Measurements from ENCODE around the gene HILPDA. TPM values are rescaled to one million over a fixed set of nuclear protein-coding genes. Genes with fewer than 3 reads are reported as not detected.
A peak's percentile ranks its signal among the peaks of the same experiment; 100 is the strongest.

HILPDA gene
- total and polyA plus RNA-seq, 9 of the 15 experiments (the other 6 are each of a cell fraction or from before 2014, with no cell fraction given), result 8.3 to 71.8 (median 23.5) TPM

DNA sequence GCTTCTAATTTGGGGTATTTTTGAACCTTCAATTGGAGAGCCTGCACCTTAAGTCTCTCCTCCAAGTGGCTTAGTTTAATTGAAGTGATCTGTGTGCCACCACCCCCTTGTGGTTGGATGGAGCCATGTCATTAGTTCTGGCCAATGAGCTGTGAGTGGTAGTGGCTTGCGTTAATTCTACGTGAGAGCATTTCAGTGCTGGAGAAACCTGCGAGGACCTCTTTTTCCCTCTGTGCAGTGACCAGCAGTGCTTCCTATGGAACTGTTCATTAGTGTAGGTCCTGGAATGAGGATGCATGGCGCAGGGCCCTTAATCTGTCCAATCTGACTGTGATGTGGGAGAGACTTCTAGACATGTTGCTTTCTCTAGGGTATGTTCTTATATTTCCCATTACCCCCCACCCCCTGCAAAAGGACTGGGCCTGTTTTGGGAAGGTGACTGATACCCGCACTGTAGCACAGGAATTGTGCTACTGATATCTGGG lies 3.8 kb downstream of the HILPDA start (continued):
- TF ChIP-seq, protein P1, sequence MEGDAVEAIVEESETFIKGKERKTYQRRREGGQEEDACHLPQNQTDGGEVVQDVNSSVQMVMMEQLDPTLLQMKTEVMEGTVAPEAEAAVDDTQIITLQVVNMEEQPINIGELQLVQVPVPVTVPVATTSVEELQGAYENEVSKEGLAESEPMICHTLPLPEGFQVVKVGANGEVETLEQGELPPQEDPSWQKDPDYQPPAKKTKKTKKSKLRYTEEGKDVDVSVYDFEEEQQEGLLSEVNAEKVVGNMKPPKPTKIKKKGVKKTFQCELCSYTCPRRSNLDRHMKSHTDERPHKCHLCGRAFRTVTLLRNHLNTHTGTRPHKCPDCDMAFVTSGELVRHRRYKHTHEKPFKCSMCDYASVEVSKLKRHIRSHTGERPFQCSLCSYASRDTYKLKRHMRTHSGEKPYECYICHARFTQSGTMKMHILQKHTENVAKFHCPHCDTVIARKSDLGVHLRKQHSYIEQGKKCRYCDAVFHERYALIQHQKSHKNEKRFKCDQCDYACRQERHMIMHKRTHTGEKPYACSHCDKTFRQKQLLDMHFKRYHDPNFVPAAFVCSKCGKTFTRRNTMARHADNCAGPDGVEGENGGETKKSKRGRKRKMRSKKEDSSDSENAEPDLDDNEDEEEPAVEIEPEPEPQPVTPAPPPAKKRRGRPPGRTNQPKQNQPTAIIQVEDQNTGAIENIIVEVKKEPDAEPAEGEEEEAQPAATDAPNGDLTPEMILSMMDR (IDR thresholded peaks at IDR 0.05 in 2 of 3, conservative IDR thresholded peaks at IDR 0.05 in 1 of 3; ENCODE audit: insufficient read depth in 2 of 3, low read depth in 1 of 3, low read length in 3 of 3), result peak; percentile 89 to 95 (median 91)
- TF ChIP-seq KAT7 (CRISPR knock-in tag; IDR thresholded peaks at IDR 0.05; ENCODE audit: borderline replicate concordance), result peak; percentile 42; the same call in 1 of the 2 replicates
- peak; percentile 82 to 92 for TF ChIP-seq RAD21 (CRISPR knock-in tag; conservative IDR thresholded peaks at IDR 0.05 in 1 of 2, IDR thresholded peaks at IDR 0.05 in 1 of 2)
- 0 out of 2 replicates have a peak, but pooled peaks have one; percentile 23 for TF ChIP-seq JUN (IDR thresholded peaks at IDR 0.05; ENCODE audit: borderline replicate concordance, low read depth, low read length)
- TF ChIP-seq JUN (CRISPR knock-in tag; IDR thresholded peaks at IDR 0.05; ENCODE audit: borderline replicate concordance), result no peak
- TF ChIP-seq RB1 (IDR thresholded peaks at IDR 0.05; ENCODE audit: low read depth), result peak; percentile 39; the same call in 1 of the 2 replicates
- TF ChIP-seq, protein P2, sequence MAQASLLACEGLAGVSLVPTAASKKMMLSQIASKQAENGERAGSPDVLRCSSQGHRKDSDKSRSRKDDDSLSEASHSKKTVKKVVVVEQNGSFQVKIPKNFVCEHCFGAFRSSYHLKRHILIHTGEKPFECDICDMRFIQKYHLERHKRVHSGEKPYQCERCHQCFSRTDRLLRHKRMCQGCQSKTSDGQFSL (CRISPR knock-in tag; IDR thresholded peaks at IDR 0.05), result peak; percentile 94
- TF ChIP-seq, protein P2 (tag; IDR thresholded peaks at IDR 0.05), result peak in 1 of 2 experiments; percentile 74; a peak in 2 of 4 replicates
- TF ChIP-seq ZNF124 (CRISPR knock-in tag; IDR thresholded peaks at IDR 0.05), result no peak
- TF ChIP-seq JUND (IDR thresholded peaks at IDR 0.05; ENCODE audit: borderline replicate concordance, low read depth, low read length), result 0 out of 2 replicates have a peak, but pooled peaks have one; percentile 35
- no peak; the same call in 2 of the 3 replicates for TF ChIP-seq JUND (tag; IDR thresholded peaks at IDR 0.05; ENCODE audit: borderline replicate concordance, low read depth, low read length)
- TF ChIP-seq, protein P3, sequence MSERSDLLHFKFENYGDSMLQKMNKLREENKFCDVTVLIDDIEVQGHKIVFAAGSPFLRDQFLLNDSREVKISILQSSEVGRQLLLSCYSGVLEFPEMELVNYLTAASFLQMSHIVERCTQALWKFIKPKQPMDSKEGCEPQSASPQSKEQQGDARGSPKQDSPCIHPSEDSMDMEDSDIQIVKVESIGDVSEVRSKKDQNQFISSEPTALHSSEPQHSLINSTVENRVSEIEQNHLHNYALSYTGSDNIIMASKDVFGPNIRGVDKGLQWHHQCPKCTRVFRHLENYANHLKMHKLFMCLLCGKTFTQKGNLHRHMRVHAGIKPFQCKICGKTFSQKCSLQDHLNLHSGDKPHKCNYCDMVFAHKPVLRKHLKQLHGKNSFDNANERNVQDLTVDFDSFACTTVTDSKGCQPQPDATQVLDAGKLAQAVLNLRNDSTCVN (CRISPR knock-in tag; IDR thresholded peaks at IDR 0.05), result no peak
- no peak for TF ChIP-seq ATF7 (IDR thresholded peaks at IDR 0.05)
- TF ChIP-seq RBBP5 (IDR thresholded peaks at IDR 0.05; ENCODE audit: borderline replicate concordance, insufficient read depth, low read length, poor library complexity, severe bottlenecking), result peak; percentile 34
- TF ChIP-seq ATF1 (CRISPR knock-in tag; IDR thresholded peaks at IDR 0.05), result no peak
- TF ChIP-seq ATF1 (tag; IDR thresholded peaks at IDR 0.05), result peak; percentile 50
- peak; percentile 31; the same call in 1 of the 2 replicates for TF ChIP-seq STAG1 (CRISPR knock-in tag; IDR thresholded peaks at IDR 0.05; ENCODE audit: borderline replicate concordance)
- peak; percentile 65; the same call in 1 of the 2 replicates for TF ChIP-seq XRCC5 (IDR thresholded peaks at IDR 0.05; ENCODE audit: low read depth, low read length)
- TF ChIP-seq EP300 (IDR thresholded peaks at IDR 0.05; ENCODE audit: low read length), result 0 out of 2 replicates have a peak, but pooled peaks have one; percentile 20
- TF ChIP-seq ZFP36 (IDR thresholded peaks at IDR 0.05; ENCODE audit: low read depth, low read length, partially characterized antibody), result peak; percentile 14
- TF ChIP-seq ZNF121 (CRISPR knock-in tag; conservative IDR thresholded peaks at IDR 0.05), result no peak
- TF ChIP-seq HNRNPLL (IDR thresholded peaks at IDR 0.05; ENCODE audit: low read depth, low read length, poor library complexity, severe bottlenecking), result peak; percentile 25
- TF ChIP-seq NFYB (IDR thresholded peaks at IDR 0.05; ENCODE audit: extremely low read depth, insufficient read length), result peak; percentile 91
- TF ChIP-seq RCOR1 (IDR thresholded peaks at IDR 0.05; ENCODE audit: borderline replicate concordance in 1 of 2, low read depth in 2 of 2, low read length in 2 of 2), result peak in 1 of 2 experiments; percentile 62; a peak in 2 of 4 replicates
- TF ChIP-seq HCFC1 (IDR thresholded peaks at IDR 0.05; ENCODE audit: low read depth, low read length), result 0 out of 2 replicates have a peak, but pooled peaks have one; percentile 47

Measured in K562 (cell line).